HEK293T (cell line): ENCODE results near the gene CD320.
"Not testable (repeated sequence)": the region's sequence is repeated elsewhere in the genome, so short reads cannot be mapped to it uniquely, and the experiment has no call there.

Experiments used
- CTCF ChIA-PET: fragments of 350-600 bp; formaldehyde crosslinking; extraction: SDS; loops from one replicate; lab custom pipeline; 2021; ENCODE audit warnings: antibody characterized with exemption, inconsistent platforms; lab: Yijun Ruan, JAX
- POLR2A ChIA-PET: fragments of 350-600 bp; formaldehyde crosslinking; extraction: SDS; loops from one replicate; lab custom pipeline; 2020; ENCODE audit warnings: antibody characterized with exemption, inconsistent platforms; lab: Yijun Ruan, JAX
- DNase-seq: peaks from one replicate; pipeline ENCODE4 v3.0.0; 2012; ENCODE audit warnings: mixed read lengths; ENCODE audit errors: extremely low spot score
- ARNT ChIP-seq: fragments of 450-650 bp; IDR thresholded peaks from 2 replicates; pipeline ENCODE4 v1.6.1; 2017; ENCODE audit warnings: mild to moderate bottlenecking
- BHLHE40 ChIP-seq: fragments of 450-650 bp; IDR thresholded peaks from 2 replicates; pipeline ENCODE4 v1.6.1; 2016; ENCODE audit warnings: mild to moderate bottlenecking, moderate library complexity, borderline replicate concordance
- CTBP1 ChIP-seq: fragments of 450-650 bp; IDR thresholded peaks from 2 replicates; pipeline ENCODE4 v1.6.1; 2016; ENCODE audit warnings: borderline replicate concordance
- ELF4 ChIP-seq: fragments of 450-650 bp; IDR thresholded peaks from 2 replicates; pipeline ENCODE4 v1.6.1; 2017; ENCODE audit warnings: antibody characterized with exemption
- FOXA1 ChIP-seq: fragments of 450-650 bp; IDR thresholded peaks from 2 replicates; pipeline ENCODE4 v1.6.1; 2016; ENCODE audit warnings: mild to moderate bottlenecking
- FOXK2 ChIP-seq: fragments of 450-650 bp; IDR thresholded peaks from 2 replicates; pipeline ENCODE4 v1.6.1; 2016; ENCODE audit warnings: mild to moderate bottlenecking
- FOXM1 ChIP-seq: fragments of 450-650 bp; IDR thresholded peaks from 2 replicates; pipeline ENCODE4 v1.6.1; 2017; ENCODE audit warnings: mild to moderate bottlenecking, borderline replicate concordance
- HDGF ChIP-seq: fragments of 450-650 bp; IDR thresholded peaks from 2 replicates; pipeline ENCODE4 v1.6.1; 2017; ENCODE audit warnings: antibody characterized with exemption, borderline replicate concordance
- L3MBTL2 ChIP-seq: fragments of 450-650 bp; conservative IDR thresholded peaks from 2 replicates; pipeline ENCODE4 v1.6.1; 2016; ENCODE audit warnings: mild to moderate bottlenecking
- LEF1 ChIP-seq: fragments of 450-650 bp; IDR thresholded peaks from 2 replicates; pipeline ENCODE4 v1.6.1; 2017; ENCODE audit warnings: mild to moderate bottlenecking, borderline replicate concordance
- NFRKB ChIP-seq: fragments of 450-650 bp; IDR thresholded peaks from 2 replicates; pipeline ENCODE4 v1.6.1; 2016; ENCODE audit warnings: mild to moderate bottlenecking, moderate library complexity
- SP1 ChIP-seq: fragments of 450-650 bp; IDR thresholded peaks from 2 replicates; pipeline ENCODE4 v1.6.1; 2017
- SUZ12 ChIP-seq: fragments of 450-650 bp; IDR thresholded peaks from 2 replicates; pipeline ENCODE4 v1.6.1; 2016; ENCODE audit warnings: mild to moderate bottlenecking
- TARDBP ChIP-seq: fragments of 450-650 bp; IDR thresholded peaks from 2 replicates; pipeline ENCODE4 v1.6.1; 2016
- ZNF384 ChIP-seq: fragments of 450-650 bp; IDR thresholded peaks from 2 replicates; pipeline ENCODE4 v1.6.1; 2016
- TF ChIP-seq, protein P1 (sequence below): fragments of 450-650 bp; IDR thresholded peaks from 2 replicates; pipeline ENCODE4 v1.6.1; 2016

The CD320 gene

DNA sequence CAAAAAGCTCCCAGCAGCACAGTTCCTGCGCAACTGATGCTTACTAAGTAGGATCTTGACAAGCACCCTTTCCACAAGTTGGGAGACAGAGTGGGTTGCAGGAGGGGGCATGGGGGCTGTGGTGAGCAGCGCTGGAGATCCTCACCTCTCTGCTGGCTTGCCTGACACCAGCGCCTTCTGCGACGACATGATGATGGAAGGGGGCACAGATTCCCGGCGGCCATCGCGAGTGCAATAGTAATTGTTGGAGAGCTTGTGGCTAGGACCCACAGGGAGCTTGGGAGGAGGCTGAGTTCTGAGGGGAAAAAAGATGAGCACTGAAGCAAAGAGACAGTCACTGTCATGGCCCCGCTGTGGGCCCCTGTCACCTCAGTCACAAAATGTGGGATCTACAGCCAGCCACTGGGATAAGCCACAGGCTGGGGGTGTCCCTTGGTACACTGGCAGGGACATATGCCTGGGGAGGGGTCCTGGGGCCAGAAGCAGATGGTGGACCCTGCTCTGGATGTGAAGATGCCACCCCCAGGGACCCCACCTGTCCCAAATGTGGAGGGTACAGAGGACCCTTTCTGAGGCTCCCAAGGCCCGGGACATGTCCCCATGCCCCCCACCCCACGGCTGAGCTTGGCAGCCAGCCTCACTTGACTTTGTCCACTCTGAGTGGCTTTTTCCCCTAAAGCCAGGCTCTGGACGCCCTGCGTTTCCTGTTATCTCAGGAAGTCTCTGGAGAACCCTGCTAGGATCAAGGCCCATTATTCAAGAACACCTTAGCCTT lies 8.4 kb upstream of the CD320 start:
- POLR2A ChIA-PET = no interaction called here
- no peak for DNase-seq
- CTCF ChIA-PET = no interaction called here
- no peak for TF ChIP-seq HDGF
- no peak for TF ChIP-seq FOXK2
- TF ChIP-seq LEF1 = no peak
- no peak for TF ChIP-seq FOXA1
- no peak for TF ChIP-seq NFRKB
- TF ChIP-seq SUZ12 = no peak
- TF ChIP-seq, protein P1, sequence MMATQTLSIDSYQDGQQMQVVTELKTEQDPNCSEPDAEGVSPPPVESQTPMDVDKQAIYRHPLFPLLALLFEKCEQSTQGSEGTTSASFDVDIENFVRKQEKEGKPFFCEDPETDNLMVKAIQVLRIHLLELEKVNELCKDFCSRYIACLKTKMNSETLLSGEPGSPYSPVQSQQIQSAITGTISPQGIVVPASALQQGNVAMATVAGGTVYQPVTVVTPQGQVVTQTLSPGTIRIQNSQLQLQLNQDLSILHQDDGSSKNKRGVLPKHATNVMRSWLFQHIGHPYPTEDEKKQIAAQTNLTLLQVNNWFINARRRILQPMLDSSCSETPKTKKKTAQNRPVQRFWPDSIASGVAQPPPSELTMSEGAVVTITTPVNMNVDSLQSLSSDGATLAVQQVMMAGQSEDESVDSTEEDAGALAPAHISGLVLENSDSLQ = no peak
- no peak for TF ChIP-seq ARNT
- TF ChIP-seq CTBP1 = no peak
- no peak for TF ChIP-seq SP1
- no peak for TF ChIP-seq L3MBTL2
- TF ChIP-seq FOXM1 = no peak
- TF ChIP-seq BHLHE40 = no peak
- no peak for TF ChIP-seq ZNF384
- TF ChIP-seq TARDBP = no peak
- TF ChIP-seq ELF4 = no peak

DNA sequence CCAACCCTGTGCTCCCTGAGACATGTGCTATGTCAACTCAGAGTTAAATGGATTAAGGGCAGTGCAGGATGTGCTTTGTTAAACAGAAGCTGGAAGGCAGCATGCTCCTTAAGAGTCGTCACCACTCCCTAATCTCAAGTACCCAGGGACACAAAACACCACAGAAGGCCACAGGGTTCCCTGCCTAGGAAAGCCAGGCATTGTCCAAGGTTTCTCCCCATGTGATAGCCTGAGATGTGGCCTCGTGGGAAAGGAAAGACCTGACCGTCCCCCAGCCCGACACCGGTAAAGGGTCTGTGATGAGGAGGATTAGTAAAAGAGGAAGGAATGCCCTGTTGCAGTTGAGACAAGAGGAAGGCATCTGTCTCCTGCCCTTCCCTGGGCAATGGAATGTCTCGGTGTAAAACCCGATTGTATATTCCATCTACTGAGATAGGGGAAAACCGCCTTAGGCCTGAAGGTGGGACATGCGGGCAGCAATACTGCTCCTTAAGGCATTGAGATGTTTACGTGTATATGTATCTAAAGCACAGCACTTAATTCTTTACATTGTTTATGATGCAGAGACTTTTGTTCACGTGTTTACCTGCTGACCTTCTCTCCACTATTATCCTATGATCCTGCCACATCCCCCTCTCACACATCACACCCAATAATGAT lies 7.0 kb upstream of the CD320 start:
- CTCF ChIA-PET, POLR2A ChIA-PET, DNase-seq: not testable (repeated sequence)

DNA sequence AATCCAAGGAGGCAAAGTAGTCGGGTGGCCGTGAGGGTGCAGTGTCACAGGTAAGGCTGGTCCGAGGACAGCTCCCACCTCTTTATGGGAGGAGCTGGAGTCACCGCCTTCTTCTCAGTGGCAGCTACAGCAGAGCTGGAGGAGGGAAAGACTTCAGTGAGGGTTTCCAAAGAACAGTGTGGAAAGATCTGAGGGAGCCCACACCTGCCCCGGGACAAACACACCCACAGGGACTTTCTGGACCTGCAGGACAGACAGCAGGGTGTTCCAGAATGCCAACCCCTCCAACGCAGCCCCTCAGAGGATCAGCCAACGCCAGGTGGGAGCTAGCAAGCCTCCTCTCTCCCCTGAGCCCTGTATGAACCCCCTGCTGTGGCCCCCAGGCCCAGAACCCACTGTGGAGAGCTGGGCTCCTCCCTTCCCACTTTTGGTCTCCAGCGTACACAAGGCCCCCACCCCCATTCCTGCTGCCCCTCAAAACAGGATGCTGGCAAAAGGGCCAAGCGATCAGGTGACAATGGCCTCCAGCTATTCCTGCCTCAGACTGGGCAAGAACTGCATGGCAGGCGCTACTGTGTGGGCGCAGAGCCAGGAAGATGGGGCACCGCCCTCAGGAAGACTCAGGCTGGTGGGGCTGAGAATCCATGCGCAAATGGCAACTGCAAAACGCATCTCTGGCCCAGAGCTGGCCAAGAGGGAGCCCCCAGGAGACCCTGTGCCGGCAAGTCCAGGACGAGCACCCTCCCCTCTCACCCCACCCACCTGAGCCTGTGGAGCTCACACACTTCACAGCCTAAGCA lies 3.5 kb upstream of the CD320 start:
- POLR2A ChIA-PET = no interaction called here
- CTCF ChIA-PET = no interaction called here
- TF ChIP-seq SUZ12 (no peak), TARDBP (no peak), ZNF384 (no peak), ELF4 (no peak), ARNT (no peak), LEF1 (no peak), CTBP1 (no peak), NFRKB (no peak), HDGF (no peak), BHLHE40 (no peak)
- TF ChIP-seq, protein P1 = no peak
- no peak for DNase-seq

DNA sequence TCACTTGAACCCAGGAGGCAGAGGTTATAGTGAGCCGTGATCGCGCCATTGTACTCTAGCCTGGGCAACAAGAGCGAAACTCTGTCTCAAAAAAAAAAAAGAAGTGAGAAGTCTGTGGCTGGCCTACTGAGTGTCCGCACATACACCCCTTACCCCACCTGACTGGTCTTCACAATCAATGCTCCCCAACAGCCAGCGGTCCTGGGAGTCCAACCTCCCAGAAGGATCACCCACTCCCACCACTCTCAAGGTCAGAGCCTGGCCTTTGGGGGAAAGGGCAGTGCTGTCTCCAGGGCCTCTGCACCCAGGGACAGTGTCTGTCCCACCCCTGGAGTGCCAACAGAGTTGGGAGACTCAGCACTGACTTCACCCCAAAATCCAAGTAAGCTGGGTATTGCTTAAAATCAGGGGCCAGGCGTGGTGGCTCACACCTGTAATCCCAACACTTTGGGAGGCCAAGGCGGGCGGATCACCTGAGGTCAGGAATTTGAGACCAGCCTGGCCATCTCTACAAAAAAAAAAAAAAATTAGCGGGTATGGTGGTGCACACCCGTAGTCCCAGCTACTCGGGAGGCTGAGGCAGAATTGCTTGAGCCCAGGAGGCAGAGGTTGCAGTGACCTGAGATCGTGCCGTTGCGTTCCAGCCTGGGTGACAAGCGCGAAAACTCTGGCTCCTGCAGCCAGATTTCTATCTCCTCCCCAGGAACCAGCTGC lies 2.3 kb upstream of the CD320 start:
- ChIA-PET CTCF (no interaction called here), POLR2A (interaction anchor here (0.8 kb wide), 1 partner anchor 11 kb away, joined by 4 read pairs; the partner anchor contains the start of genes NDUFA7 and RPS28)
- DNase-seq = no peak
- TF ChIP-seq ARNT (no peak), SP1 (no peak), L3MBTL2 (no peak), ZNF384 (no peak), FOXA1 (no peak), FOXM1 (no peak), NFRKB (no peak), BHLHE40 (no peak), HDGF (no peak), SUZ12 (no peak), TARDBP (no peak)

DNA sequence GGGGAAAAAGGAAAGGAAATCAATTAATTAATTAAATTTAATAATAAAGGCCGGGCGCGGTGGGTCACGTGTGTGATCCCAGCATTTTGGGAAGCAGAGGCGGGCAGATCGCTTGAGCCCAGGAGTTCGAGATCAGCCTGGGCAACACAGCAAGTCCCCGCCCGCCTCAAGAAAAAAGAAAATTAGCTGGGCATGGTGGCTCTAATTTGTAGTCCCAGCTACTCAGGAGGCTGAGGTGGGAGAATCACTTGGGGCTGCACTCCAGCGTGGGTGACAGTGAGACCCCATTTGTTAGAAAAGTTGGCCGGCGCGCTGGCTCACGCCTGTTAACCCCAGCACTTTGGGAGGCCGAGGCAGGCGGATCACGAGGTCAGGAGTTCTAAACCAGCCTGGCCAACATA lies 733 bp upstream of the CD320 start:
- DNase-seq = no peak
- ChIA-PET POLR2A (no interaction called here), CTCF (no interaction called here)
- TF ChIP-seq LEF1 = no peak
- TF ChIP-seq FOXA1 = no peak
- TF ChIP-seq ARNT = no peak
- TF ChIP-seq, protein P1 = no peak
- no peak for TF ChIP-seq CTBP1
- TF ChIP-seq HDGF = no peak
- TF ChIP-seq ELF4 = no peak
- no peak for TF ChIP-seq FOXM1
- TF ChIP-seq TARDBP = no peak
- no peak for TF ChIP-seq FOXK2
- no peak for TF ChIP-seq BHLHE40
- TF ChIP-seq L3MBTL2 = no peak
- TF ChIP-seq SP1 = no peak
- TF ChIP-seq ZNF384 = no peak
- no peak for TF ChIP-seq SUZ12
